Measurements from ENCODE around the gene SPOCK3.
"Not testable (repeated sequence)": the region's sequence is repeated elsewhere in the genome, so short reads cannot be mapped to it uniquely, and the experiment has no call there.

Gene SPOCK3

DNA sequence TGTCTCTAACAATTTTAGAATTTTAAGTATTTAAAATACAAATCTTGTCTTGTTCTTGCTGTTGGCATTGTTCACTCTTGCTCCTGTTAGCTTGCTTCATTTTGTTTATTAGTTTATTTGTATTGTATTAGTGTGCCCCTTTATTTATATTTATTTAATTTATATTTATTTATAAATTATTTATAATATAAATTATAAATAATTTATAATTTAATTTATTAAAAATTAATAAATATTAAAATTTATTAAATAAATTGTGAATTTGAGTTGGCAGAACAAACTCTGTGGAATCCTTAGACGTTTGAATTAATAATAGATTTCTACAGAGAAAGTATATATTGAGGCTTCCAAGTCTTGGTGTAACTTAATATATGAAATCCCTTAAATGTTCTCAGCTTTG is 331.4 kb downstream of the SPOCK3 start:
- no peak for DNase-seq
- no peak for TF ChIP-seq GATA1 (IDR thresholded peaks at IDR 0.05; ENCODE audit: low read depth, low read length)
- no peak for TF ChIP-seq POLR2A (IDR thresholded peaks at IDR 0.05; ENCODE audit: low read length)

GRCh38 chr4:166896254-166896653 is 338.0 kb downstream of the SPOCK3 start:
- no peak for DNase-seq
- TF ChIP-seq POLR2A (IDR thresholded peaks at IDR 0.05; ENCODE audit: low read length) (no peak), GATA1 (IDR thresholded peaks at IDR 0.05; ENCODE audit: low read depth, low read length) (no peak)

GRCh38 chr4:166895771-166896170 is 338.5 kb downstream of the SPOCK3 start:
- TF ChIP-seq GATA1 (IDR thresholded peaks at IDR 0.05; ENCODE audit: low read depth, low read length) (no peak), POLR2A (IDR thresholded peaks at IDR 0.05; ENCODE audit: low read length) (no peak)
- DNase-seq, result no peak

DNA sequence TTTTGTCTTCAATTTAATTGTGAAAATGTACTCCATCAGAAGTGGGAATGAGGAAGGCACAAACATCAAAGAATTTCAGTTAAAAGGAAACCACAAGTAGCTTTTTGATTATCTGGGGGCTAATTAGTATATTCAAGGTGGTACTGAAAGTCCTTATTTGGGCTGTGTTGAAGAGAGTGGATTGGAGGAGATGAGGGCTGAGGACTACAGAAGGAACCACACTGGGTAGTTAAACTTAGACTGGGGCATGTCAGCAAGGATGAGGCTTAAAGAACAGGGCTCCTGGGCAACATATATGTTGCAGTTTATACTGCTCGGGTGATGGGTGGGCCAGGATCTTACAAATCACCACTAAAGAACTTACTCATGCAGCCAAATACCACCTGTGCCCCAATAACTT is 346.8 kb downstream of the SPOCK3 start:
- TF ChIP-seq GATA1 (IDR thresholded peaks at IDR 0.05; ENCODE audit: low read depth, low read length), result no peak
- no peak for TF ChIP-seq POLR2A (IDR thresholded peaks at IDR 0.05; ENCODE audit: low read length)

DNA sequence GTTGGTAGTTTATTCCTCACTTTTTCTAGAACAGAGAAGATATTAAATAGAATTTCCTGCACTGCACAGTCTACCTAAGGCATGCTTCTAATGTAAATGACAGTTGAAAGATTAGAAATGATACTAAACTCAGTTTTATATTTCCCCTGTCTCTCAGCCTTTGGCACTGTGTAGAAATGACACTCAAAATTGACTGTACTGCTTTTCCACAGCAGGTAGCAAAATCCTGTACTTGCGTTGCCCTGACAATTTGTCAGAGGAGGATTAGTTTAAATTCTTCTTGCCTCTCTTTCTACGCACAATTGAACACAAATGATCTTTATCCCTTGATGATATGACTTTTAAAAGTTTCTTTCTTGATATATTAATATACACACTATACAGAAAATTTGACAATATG is 347.6 kb downstream of the SPOCK3 start:
- DNase-seq, result no peak
- TF ChIP-seq POLR2A (IDR thresholded peaks at IDR 0.05; ENCODE audit: low read length), result no peak
- no peak for TF ChIP-seq GATA1 (IDR thresholded peaks at IDR 0.05; ENCODE audit: low read depth, low read length)

More for the DNA sequence above, 346.8 kb downstream of the SPOCK3 start:
- no peak for DNase-seq

GRCh38 chr4:166882221-166882620 is 352.1 kb downstream of the SPOCK3 start:
- DNase-seq, result no peak
- no peak for TF ChIP-seq POLR2A (IDR thresholded peaks at IDR 0.05; ENCODE audit: low read length)
- no peak for TF ChIP-seq GATA1 (IDR thresholded peaks at IDR 0.05; ENCODE audit: low read depth, low read length)

- no peak for DNase-seq
- TF ChIP-seq GATA1 (IDR thresholded peaks at IDR 0.05; ENCODE audit: low read depth, low read length) (no peak), POLR2A (IDR thresholded peaks at IDR 0.05; ENCODE audit: low read length) (no peak)
These were observed 358.5 kb downstream of the SPOCK3 start for GRCh38 chr4:166875821-166876220.

DNA sequence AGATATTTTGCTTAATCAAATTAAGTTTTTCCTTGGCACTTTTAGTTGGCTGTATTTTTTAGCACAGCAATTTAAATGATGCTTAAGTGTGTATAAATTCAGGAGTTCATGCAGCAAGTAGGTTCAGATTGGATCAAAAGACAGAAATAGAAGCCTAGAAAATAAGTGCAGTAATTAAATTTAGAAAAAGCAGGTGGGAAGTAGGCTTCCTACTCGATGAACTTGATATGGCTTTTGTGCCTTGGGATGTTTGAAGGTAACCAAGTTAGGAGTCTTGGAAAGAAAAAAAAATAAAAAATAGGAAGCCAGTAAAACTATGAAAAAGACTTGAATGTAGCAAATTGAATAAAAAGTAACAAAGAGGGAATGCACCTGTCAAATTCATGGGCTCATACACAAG is 372.3 kb downstream of the SPOCK3 start:
- no peak for DNase-seq
- no peak for TF ChIP-seq POLR2A (IDR thresholded peaks at IDR 0.05; ENCODE audit: low read length)
- no peak for TF ChIP-seq GATA1 (IDR thresholded peaks at IDR 0.05; ENCODE audit: low read depth, low read length)

DNA sequence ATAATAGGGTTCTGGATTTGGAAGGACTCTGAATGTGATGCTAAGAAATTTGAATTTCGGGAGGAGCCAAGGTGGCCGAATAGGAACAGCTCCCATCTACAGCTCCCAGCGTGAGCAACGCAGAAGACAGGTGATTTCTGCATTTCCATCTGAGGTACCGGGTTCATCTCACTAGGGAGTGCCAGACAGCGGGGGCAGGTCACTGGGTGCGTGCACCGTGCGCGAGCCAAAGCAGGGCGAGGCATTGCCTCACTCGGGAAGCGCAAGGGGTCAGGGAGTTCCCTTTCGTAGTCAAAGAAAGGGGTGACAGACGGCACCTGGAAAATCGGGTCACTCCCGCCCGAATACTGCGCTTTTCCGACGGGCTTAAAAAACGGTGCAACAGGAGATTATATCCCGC is 383.9 kb downstream of the SPOCK3 start:
- DNase-seq, result not testable (repeated sequence)

- no peak for DNase-seq
These were observed 387.4 kb downstream of the SPOCK3 start for GRCh38 chr4:166846939-166847338.

DNA sequence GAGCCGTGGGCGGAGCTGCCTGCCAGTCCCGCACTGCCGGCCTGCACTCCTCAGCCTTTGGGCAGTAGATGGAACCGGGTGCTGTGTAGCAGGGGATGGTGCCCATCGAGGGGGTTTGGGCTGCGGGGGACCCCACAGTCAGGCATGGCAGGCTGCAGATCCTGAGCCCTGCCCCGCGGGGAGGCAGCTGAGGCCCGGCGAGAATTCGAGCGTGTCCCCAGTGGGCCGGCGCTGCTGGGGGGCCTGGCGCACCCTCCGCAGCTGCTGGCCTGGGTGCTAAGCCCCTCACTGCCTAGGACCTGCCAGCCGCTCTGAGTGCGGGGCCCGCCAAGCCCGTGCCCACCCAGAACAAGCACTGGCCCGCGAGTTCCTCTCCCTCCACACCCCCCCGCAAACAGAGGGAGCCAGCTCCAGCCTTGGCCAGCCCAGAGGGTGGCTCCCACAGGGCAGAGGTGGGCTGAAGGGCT is 391.5 kb downstream of the SPOCK3 start:
- no peak for DNase-seq
- no peak for TF ChIP-seq GATA1 (IDR thresholded peaks at IDR 0.05; ENCODE audit: low read depth, low read length)
- no peak for TF ChIP-seq POLR2A (IDR thresholded peaks at IDR 0.05; ENCODE audit: low read length)

More at GRCh38 chr4:166846939-166847338, 387.4 kb downstream of the SPOCK3 start:
- TF ChIP-seq POLR2A (IDR thresholded peaks at IDR 0.05; ENCODE audit: low read length), result no peak
- TF ChIP-seq GATA1 (IDR thresholded peaks at IDR 0.05; ENCODE audit: low read depth, low read length), result no peak

- TF ChIP-seq POLR2A (IDR thresholded peaks at IDR 0.05; ENCODE audit: low read length) (no peak), GATA1 (IDR thresholded peaks at IDR 0.05; ENCODE audit: low read depth, low read length) (no peak)
These were observed 394.6 kb downstream of the SPOCK3 start for GRCh38 chr4:166839615-166840251.

GRCh38 chr4:166838975-166839614 is 395.2 kb downstream of the SPOCK3 start:
- TF ChIP-seq GATA1 (IDR thresholded peaks at IDR 0.05; ENCODE audit: low read depth, low read length) (no peak), POLR2A (IDR thresholded peaks at IDR 0.05; ENCODE audit: low read length) (no peak)
- no peak for DNase-seq

More at GRCh38 chr4:166839615-166840251, 394.6 kb downstream of the SPOCK3 start:
- DNase-seq, result no peak

DNA sequence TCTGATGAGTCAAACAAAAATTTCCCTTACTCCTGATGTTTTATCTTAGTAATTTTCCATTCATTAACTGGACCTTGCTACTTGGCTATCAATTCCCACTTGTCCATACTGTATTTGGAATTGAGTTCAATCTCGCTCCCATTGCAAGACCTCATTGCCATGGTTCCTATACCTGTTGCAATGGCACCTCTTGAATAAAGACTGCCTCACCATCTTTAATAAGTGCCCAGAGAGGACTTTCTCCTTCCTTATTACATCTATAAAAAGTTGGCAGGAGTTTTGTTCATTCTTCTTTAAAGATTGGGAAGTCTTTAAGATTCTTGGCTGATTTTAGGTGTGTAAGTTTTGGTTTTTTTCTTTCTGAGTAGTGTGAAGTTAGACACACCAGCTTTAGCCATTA is 397.4 kb downstream of the SPOCK3 start:
- no peak for DNase-seq
- TF ChIP-seq POLR2A (IDR thresholded peaks at IDR 0.05; ENCODE audit: low read length), result no peak
- no peak for TF ChIP-seq GATA1 (IDR thresholded peaks at IDR 0.05; ENCODE audit: low read depth, low read length)

GRCh38 chr4:166827629-166828028 is 406.7 kb downstream of the SPOCK3 start:
- no peak for TF ChIP-seq POLR2A (IDR thresholded peaks at IDR 0.05; ENCODE audit: low read length)
- TF ChIP-seq GATA1 (IDR thresholded peaks at IDR 0.05; ENCODE audit: low read depth, low read length), result no peak
- DNase-seq, result no peak
